ENCODE data around the gene NTMT1. TPM values are rescaled to one million over a fixed set of nuclear protein-coding genes. Genes with fewer than 3 reads are reported as not detected.

Gene NTMT1
- total and polyA plus RNA-seq, 9 of the 15 experiments (the other 6 are each of a cell fraction or from before 2014, with no cell fraction given), result 42.1 to 116 (median 74.7) TPM

- TF ChIP-seq CTBP1 (IDR thresholded peaks at IDR 0.05; ENCODE audit: borderline replicate concordance), result peak; percentile 50; the same call in 1 of the 2 replicates
- peak; percentile 87 for TF ChIP-seq SMARCE1 (IDR thresholded peaks at IDR 0.05)
- peak; percentile 89 for TF ChIP-seq ZNF449 (CRISPR knock-in tag; IDR thresholded peaks at IDR 0.05)
- TF ChIP-seq THAP12 (CRISPR knock-in tag; IDR thresholded peaks at IDR 0.05), result no peak
- no peak for TF ChIP-seq ZHX1 (conservative IDR thresholded peaks at IDR 0.05; ENCODE audit: low read length)
- TF ChIP-seq MCM5 (IDR thresholded peaks at IDR 0.05; ENCODE audit: low read depth), result no peak
- 0 out of 2 replicates have a peak, but pooled peaks have one; percentile 86 for TF ChIP-seq ARID3B (CRISPR knock-in tag; IDR thresholded peaks at IDR 0.05; ENCODE audit: borderline replicate concordance)
- no peak for TF ChIP-seq ZNF444 (CRISPR knock-in tag; IDR thresholded peaks at IDR 0.05)
- TF ChIP-seq ZNF212 (CRISPR knock-in tag; IDR thresholded peaks at IDR 0.05), result no peak
- TF ChIP-seq NRF1 (conservative IDR thresholded peaks at IDR 0.05 in 1 of 2, IDR thresholded peaks at IDR 0.05 in 1 of 2), result peak in 1 of 2 experiments; percentile 25; a peak in 2 of 4 replicates
- no peak for TF ChIP-seq NEUROD1 (IDR thresholded peaks at IDR 0.05; ENCODE audit: borderline replicate concordance, low read depth, low read length, partially characterized antibody)
- TF ChIP-seq SRF (CRISPR knock-in tag; IDR thresholded peaks at IDR 0.05), result no peak
- peak; percentile 66; the same call in 1 of the 2 replicates for TF ChIP-seq ZBTB12 (CRISPR knock-in tag; IDR thresholded peaks at IDR 0.05)
- peak; percentile 88 for TF ChIP-seq SPI1 (IDR thresholded peaks at IDR 0.05; ENCODE audit: borderline replicate concordance, low read depth, low read length)
- TF ChIP-seq GABPB2 (CRISPR knock-in tag; conservative IDR thresholded peaks at IDR 0.05), result no peak
- peak; percentile 92; the same call in 1 of the 2 replicates for TF ChIP-seq KLF6 (CRISPR knock-in tag; IDR thresholded peaks at IDR 0.05; ENCODE audit: borderline replicate concordance)
- TF ChIP-seq IRF2 (CRISPR knock-in tag; IDR thresholded peaks at IDR 0.05), result no peak
- TF ChIP-seq U2AF1 (optimal IDR thresholded peaks at IDR 0.05; ENCODE audit: low read depth, low read length), result no peak
- no peak for TF ChIP-seq KHSRP (IDR thresholded peaks at IDR 0.05)
Observed at GRCh38 chr9:129595903-129596540, 29.9 kb upstream of the NTMT1 start (continued).

Measured in K562 (cell line).